SK-N-SH (cell line): Measurements from ENCODE around the gene SLC27A4.

ENCODE experiments used
- CHD2 ChIP-seq: fragments of 150-350 bp; IDR thresholded peaks from 2 replicates; pipeline ENCODE4 v1.6.1; 2018; ENCODE audit warnings: low read length; ENCODE audit not compliant: partially characterized antibody
- EZH2phosphoT487 ChIP-seq: fragments of 200-600 bp; sonication (generic); IDR thresholded peaks from 2 replicates; pipeline ENCODE4 v1.6.1; 2017; ENCODE audit warnings: low read depth, mixed run types, mild to moderate bottlenecking, antibody characterized with exemption, moderate library complexity, borderline replicate concordance
- FOXJ3 ChIP-seq: sonication (generic); formaldehyde crosslinking; IDR thresholded peaks from 2 replicates; pipeline ENCODE4 v1.5.1; 2020; ENCODE audit warnings: mild to moderate bottlenecking, missing genetic modification reagents
- GABPA ChIP-seq: IDR thresholded peaks from 2 replicates; pipeline ENCODE4 v1.4.0; 2012; ENCODE audit warnings: low read depth, mild to moderate bottlenecking
- POLR2AphosphoS5 ChIP-seq: IDR thresholded peaks from 2 replicates; pipeline ENCODE4 v1.6.1; 2012; ENCODE audit warnings: low read depth, low read length
- RAD21 ChIP-seq: IDR thresholded peaks from 2 replicates; pipeline ENCODE4 v1.6.1; 2012; ENCODE audit warnings: mild to moderate bottlenecking, low read length
- RCOR1 ChIP-seq: fragments of 150-350 bp; IDR thresholded peaks from 2 replicates; pipeline ENCODE4 v1.6.1; 2017; ENCODE audit warnings: antibody characterized with exemption, low read length
- TAF1 ChIP-seq: IDR thresholded peaks from 2 replicates; pipeline ENCODE4 v1.6.1; 2012; ENCODE audit warnings: low read depth, mild to moderate bottlenecking, low read length, moderate library complexity, borderline replicate concordance
- TEAD4 ChIP-seq: IDR thresholded peaks from 2 replicates; pipeline ENCODE4 v1.4.0; 2012; ENCODE audit warnings: mild to moderate bottlenecking, borderline replicate concordance; ENCODE audit not compliant: insufficient read depth
- YY1 ChIP-seq: IDR thresholded peaks from 2 replicates; pipeline ENCODE4 v1.4.0; 2012; ENCODE audit warnings: low read depth, mild to moderate bottlenecking
- TF ChIP-seq, protein P1 (sequence below): fragments of 200-600 bp; sonication (generic); IDR thresholded peaks from 2 replicates; pipeline ENCODE4 v1.6.1; 2017; ENCODE audit warnings: antibody characterized with exemption, mild to moderate bottlenecking, moderate library complexity
- TF ChIP-seq, protein P2 (sequence below): IDR thresholded peaks from 2 replicates; pipeline ENCODE4 v1.4.0; 2012; ENCODE audit warnings: low read depth
- TF ChIP-seq, protein P3 (sequence below): IDR thresholded peaks from 2 replicates; pipeline ENCODE4 v1.4.0; 2012; ENCODE audit warnings: low read depth, borderline replicate concordance

DNA sequence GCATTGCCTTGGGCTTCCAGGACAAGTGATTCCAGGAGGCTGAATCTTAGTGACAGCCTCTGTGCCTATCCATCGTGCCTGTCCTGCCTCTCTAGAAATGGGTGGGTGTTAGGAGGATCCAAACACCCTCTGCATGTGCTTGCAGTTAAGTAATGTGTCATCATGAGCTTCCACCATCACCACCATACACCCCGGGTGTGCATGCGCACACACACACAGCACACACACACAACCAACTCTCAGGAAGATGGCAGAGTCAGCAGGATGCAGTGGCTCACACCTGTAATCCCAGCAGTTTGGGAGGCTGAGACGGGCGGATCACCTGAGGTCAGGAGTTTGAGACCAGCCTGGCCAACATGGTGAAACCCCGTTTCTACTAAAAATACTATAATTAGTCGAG, 57.5 kb downstream of the SLC27A4 start:
- TF ChIP-seq, protein P1, sequence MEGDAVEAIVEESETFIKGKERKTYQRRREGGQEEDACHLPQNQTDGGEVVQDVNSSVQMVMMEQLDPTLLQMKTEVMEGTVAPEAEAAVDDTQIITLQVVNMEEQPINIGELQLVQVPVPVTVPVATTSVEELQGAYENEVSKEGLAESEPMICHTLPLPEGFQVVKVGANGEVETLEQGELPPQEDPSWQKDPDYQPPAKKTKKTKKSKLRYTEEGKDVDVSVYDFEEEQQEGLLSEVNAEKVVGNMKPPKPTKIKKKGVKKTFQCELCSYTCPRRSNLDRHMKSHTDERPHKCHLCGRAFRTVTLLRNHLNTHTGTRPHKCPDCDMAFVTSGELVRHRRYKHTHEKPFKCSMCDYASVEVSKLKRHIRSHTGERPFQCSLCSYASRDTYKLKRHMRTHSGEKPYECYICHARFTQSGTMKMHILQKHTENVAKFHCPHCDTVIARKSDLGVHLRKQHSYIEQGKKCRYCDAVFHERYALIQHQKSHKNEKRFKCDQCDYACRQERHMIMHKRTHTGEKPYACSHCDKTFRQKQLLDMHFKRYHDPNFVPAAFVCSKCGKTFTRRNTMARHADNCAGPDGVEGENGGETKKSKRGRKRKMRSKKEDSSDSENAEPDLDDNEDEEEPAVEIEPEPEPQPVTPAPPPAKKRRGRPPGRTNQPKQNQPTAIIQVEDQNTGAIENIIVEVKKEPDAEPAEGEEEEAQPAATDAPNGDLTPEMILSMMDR: no peak
- no peak for TF ChIP-seq EZH2phosphoT487
- TF ChIP-seq, protein P2, sequence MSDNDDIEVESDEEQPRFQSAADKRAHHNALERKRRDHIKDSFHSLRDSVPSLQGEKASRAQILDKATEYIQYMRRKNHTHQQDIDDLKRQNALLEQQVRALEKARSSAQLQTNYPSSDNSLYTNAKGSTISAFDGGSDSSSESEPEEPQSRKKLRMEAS: no peak
- TF ChIP-seq TAF1: no peak
- no peak for TF ChIP-seq TEAD4
- TF ChIP-seq POLR2AphosphoS5: no peak
- TF ChIP-seq FOXJ3 (CRISPR knock-in tag): no peak
- TF ChIP-seq GABPA: no peak
- TF ChIP-seq RCOR1: no peak
- no peak for TF ChIP-seq YY1
- no peak for TF ChIP-seq CHD2
- TF ChIP-seq, protein P3, sequence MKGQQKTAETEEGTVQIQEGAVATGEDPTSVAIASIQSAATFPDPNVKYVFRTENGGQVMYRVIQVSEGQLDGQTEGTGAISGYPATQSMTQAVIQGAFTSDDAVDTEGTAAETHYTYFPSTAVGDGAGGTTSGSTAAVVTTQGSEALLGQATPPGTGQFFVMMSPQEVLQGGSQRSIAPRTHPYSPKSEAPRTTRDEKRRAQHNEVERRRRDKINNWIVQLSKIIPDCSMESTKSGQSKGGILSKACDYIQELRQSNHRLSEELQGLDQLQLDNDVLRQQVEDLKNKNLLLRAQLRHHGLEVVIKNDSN: no peak
- no peak for TF ChIP-seq RAD21
